HG03354 (cell line): Measurements from ENCODE around the gene DNLZ.
"Not testable (repeated sequence)": the region's sequence is repeated elsewhere in the genome, so short reads cannot be mapped to it uniquely, and the experiment has no call there.

ENCODE experiments used
- ATAC-seq: cut with Tn5 transposase; IDR thresholded peaks from one replicate; pipeline ENCODE4 v1.9.1; 2021; ENCODE audit warnings: mild to moderate bottlenecking; ENCODE audit not compliant: unreplicated experiment, poor library complexity, severe bottlenecking

The DNLZ gene

GRCh38 chr9:136363949-136364748 is 605 bp upstream of the DNLZ start:
- no peak for ATAC-seq

- ATAC-seq, result no peak
Measured at GRCh38 chr9:136362450-136362784, 1.1 kb downstream of the DNLZ start.

- no peak for ATAC-seq
Measured at GRCh38 chr9:136361754-136362449, 1.6 kb downstream of the DNLZ start.

- no peak for ATAC-seq
Measured at GRCh38 chr9:136361047-136361753, 2.3 kb downstream of the DNLZ start.

- ATAC-seq, result no peak
Measured at GRCh38 chr9:136359774-136360718, 3.5 kb downstream of the DNLZ start.

- ATAC-seq, result no peak
Measured at GRCh38 chr9:136358888-136359287, 4.7 kb downstream of the DNLZ start.

GRCh38 chr9:136358016-136358415 is 5.5 kb downstream of the DNLZ start:
- no peak for ATAC-seq

- no peak for ATAC-seq
Measured at GRCh38 chr9:136357202-136357725, 6.3 kb downstream of the DNLZ start.

- ATAC-seq, result no peak
Measured at GRCh38 chr9:136355616-136356557, 7.7 kb downstream of the DNLZ start.

- ATAC-seq, result no peak
Measured at GRCh38 chr9:136354592-136355085, 8.9 kb downstream of the DNLZ start.

- no peak for ATAC-seq
Measured at GRCh38 chr9:136353757-136354488, 9.6 kb downstream of the DNLZ start.

GRCh38 chr9:136353088-136353487 is 10.5 kb downstream of the DNLZ start:
- ATAC-seq, result no peak

GRCh38 chr9:136352682-136353081 is 10.9 kb downstream of the DNLZ start:
- ATAC-seq, result no peak

- not testable (repeated sequence) for ATAC-seq
Measured at GRCh38 chr9:136351868-136352267, 11.7 kb downstream of the DNLZ start.

GRCh38 chr9:136351252-136351800 is 12.2 kb downstream of the DNLZ start:
- ATAC-seq, result no peak

GRCh38 chr9:136349546-136349945 is 14.0 kb downstream of the DNLZ start:
- no peak for ATAC-seq

GRCh38 chr9:136348691-136349090 is 14.9 kb downstream of the DNLZ start:
- no peak for ATAC-seq
